Activated CD8-positive, alpha-beta T cell treated with anti-CD3 and anti-CD28 coated beads, Interleukin-2, amount 10 ng/mL, durations not matched to agents 7 days and 5 days (primary cell): ENCODE data around the gene CCDC33. TPM values are rescaled to one million over a fixed set of nuclear protein-coding genes. Genes with fewer than 3 reads are reported as not detected.

Experiments
- ATAC-seq: fragments of 150-1000 bp; cut with Tn5 transposase; one replicate; pipeline ENCODE4 v1.10.0; 2021; ENCODE audit warnings: moderate library complexity
- CTCF ChIA-PET: fragments of 350-600 bp; sonication (Branson Sonifier 250); formaldehyde crosslinking; loops from one replicate; lab custom pipeline; 2021; ENCODE audit warnings: antibody characterized with exemption; lab: Charles Lee
- POLR2A ChIA-PET: fragments of 350-600 bp; sonication (Branson Sonifier 250); formaldehyde crosslinking; loops from one replicate; lab custom pipeline; 2021; ENCODE audit warnings: antibody characterized with exemption; lab: Charles Lee
- DNase-seq: peaks from one replicate; pipeline ENCODE4 v3.0.0-alpha.2; 2020
- H3K27ac Mint-ChIP-seq: one replicate; pipeline ENCODE4 v1.8.0; 2021; ENCODE audit warnings: mild to moderate bottlenecking, mixed read lengths
- H3K27me3 Mint-ChIP-seq: one replicate; pipeline ENCODE4 v1.8.0; 2021; ENCODE audit warnings: low read depth, mixed read lengths
- H3K36me3 Mint-ChIP-seq: one replicate; pipeline ENCODE4 v1.8.0; 2021; ENCODE audit warnings: low read depth, mixed read lengths
- H3K4me1 Mint-ChIP-seq: one replicate; pipeline ENCODE4 v1.8.0; 2021; ENCODE audit warnings: low read depth, mixed read lengths
- H3K4me3 Mint-ChIP-seq: one replicate; pipeline ENCODE4 v1.8.0; 2021; ENCODE audit warnings: mild to moderate bottlenecking, mixed read lengths
- H3K9me3 Mint-ChIP-seq: one replicate; pipeline ENCODE4 v1.8.0; 2022; ENCODE audit warnings: mixed read lengths; ENCODE audit not compliant: insufficient read depth
- total RNA-seq, 2 experiments: library from RNA; stranded (reverse); gene quantifications; one replicate each; pipeline ENCODE4 v1.2.3, GENCODE V29; 2021

CCDC33 gene
- total RNA-seq, 2 experiments from 2014 or later, result not detected

- H3K4me1 Mint-ChIP-seq, result no peaks in the 10 kb centered on the region
- ATAC-seq (no peak), DNase-seq (no peak)
- ChIA-PET CTCF (no interaction called here), POLR2A (no interaction called here)
- H3K36me3 Mint-ChIP-seq, result no peaks in the 10 kb centered on the region
- H3K27ac Mint-ChIP-seq, result no peak overlapping the region
- no peak overlapping the region for H3K4me3 Mint-ChIP-seq
- peaks cover 3% of the 10 kb centered on the region for H3K27me3 Mint-ChIP-seq
- H3K9me3 Mint-ChIP-seq, result no peaks in the 10 kb centered on the region
Measured at GRCh38 chr15:74257623-74258022, 21.5 kb downstream of the CCDC33 start.

DNA sequence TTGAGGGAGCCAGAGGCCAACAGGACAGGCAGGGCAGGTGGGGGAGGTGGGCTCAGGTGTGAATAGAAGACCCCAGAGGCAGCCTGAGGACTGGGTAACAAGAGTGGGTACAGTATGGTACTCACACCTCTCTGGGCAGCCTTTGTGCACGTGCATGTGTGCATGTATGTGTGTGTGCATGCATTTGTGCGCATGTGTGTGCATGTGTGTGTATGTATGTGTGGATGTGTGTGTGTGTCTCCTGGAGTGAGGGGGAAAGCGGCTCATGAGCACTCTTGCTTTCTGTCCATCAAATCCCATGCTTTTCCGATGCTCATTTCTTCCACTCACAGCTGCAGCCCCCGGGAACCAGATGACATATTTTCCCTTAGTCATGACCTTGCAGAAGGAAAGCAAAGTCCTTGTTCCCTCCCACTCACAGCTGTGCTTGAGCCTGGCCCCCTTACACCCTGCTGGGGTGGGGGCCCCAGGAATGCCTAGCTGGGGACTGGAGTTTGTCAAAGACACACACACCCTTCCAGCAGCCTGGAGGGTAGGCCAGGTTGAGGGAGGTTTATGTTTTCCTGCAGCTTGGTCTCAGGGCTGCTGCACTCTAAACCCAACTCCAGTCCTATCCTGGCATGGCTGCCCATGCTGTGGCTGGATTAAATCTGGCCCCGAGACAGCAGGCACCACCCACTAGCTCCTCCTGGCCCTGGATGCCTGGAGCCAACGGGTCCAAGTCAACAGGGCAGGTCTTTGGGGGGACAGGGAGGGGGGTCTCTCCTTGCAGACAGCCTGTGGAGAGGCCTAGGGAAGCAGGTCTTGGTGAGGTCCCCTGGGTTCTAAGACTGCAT is 22.5 kb downstream of the CCDC33 start:
- CTCF ChIA-PET, result no interaction called here
- no peaks in the 10 kb centered on the region for H3K36me3 Mint-ChIP-seq
- ATAC-seq, result no peak

GRCh38 chr15:74259292-74259648 is 23.1 kb downstream of the CCDC33 start:
- no peak overlapping the region for H3K4me3 Mint-ChIP-seq
- ChIA-PET POLR2A (no interaction called here), CTCF (no interaction called here)
- no peaks in the 10 kb centered on the region for H3K4me1 Mint-ChIP-seq
- DNase-seq, result no peak
- H3K9me3 Mint-ChIP-seq, result no peaks in the 10 kb centered on the region
- no peak for ATAC-seq
- peaks cover 11% of the 10 kb centered on the region for H3K27me3 Mint-ChIP-seq
- H3K27ac Mint-ChIP-seq, result no peak overlapping the region
- no peaks in the 10 kb centered on the region for H3K36me3 Mint-ChIP-seq

More for the DNA sequence above, 22.5 kb downstream of the CCDC33 start:
- POLR2A ChIA-PET, result no interaction called here
- no peak for DNase-seq
- Mint-ChIP-seq H3K9me3 (no peaks in the 10 kb centered on the region), H3K4me3 (no peak overlapping the region), H3K4me1 (no peaks in the 10 kb centered on the region), H3K27me3 (peaks cover 8% of the 10 kb centered on the region), H3K27ac (no peak overlapping the region)

DNA sequence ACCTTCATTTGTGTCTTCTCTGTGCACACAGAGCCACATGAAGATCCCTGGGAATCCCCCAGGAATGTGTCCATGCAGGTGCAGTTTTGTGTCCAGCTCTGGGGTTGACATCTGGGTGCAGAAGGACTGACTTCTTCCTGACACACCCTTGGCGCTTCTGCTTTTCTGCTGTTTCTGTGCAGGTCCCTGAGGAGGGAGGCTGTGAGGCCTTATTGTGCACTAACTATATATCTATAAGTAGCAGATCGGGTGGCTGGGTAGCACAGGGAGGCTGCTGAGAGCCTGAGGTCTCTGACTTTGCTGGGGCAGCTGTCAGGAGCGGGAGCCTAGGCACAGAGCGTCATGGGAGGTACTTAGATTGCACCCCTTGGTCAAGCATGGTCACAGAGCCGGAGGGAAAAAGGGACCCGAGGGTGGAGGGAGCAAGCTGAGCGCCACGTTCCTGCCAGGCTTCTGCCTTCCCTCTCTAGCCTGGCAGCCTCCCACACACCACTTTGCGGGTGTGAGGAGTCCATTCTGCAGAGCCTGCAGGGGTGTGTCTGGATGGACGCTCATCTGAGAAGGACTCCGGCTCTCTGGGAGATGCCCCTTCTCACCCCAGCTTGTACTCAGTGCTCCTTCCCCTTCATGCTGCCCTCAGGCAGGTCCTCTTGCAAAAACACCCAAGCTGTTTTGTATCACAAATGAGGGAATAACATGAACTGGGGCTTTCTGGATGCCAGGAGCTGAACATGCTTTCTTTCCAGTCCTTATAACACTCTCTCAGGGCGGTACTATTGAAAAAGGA is 23.9 kb downstream of the CCDC33 start:
- peaks cover 11% of the 10 kb centered on the region for H3K27me3 Mint-ChIP-seq
- no peak overlapping the region for H3K4me3 Mint-ChIP-seq
- H3K9me3 Mint-ChIP-seq, result no peaks in the 10 kb centered on the region
- no peak for ATAC-seq
- H3K4me1 Mint-ChIP-seq, result no peaks in the 10 kb centered on the region
- DNase-seq, result no peak
- CTCF ChIA-PET, result no interaction called here
- POLR2A ChIA-PET, result no interaction called here
- H3K36me3 Mint-ChIP-seq, result no peaks in the 10 kb centered on the region
- no peak overlapping the region for H3K27ac Mint-ChIP-seq

DNA sequence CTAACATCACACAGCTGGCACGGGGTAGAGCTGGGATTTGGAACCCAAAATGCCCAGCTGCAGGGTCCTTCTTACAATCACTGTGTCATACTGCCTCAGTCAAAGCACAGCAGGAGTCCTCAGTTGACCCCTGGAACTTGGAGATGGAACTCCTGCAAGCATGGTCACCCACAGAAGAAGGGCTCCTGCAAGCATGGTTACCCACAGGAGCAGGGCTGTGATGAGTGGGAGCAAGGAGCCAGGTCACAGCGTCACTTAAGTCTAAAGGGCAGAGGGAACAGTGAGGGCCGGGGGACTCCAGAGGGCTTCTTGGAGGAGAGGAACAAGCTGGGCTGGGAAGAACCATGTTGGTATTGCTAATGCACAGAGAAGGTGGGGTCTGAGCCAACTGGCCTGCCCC is 24.9 kb downstream of the CCDC33 start:
- Mint-ChIP-seq H3K4me3 (no peak overlapping the region), H3K27me3 (peaks cover 15% of the 10 kb centered on the region), H3K4me1 (no peaks in the 10 kb centered on the region), H3K36me3 (no peaks in the 10 kb centered on the region), H3K27ac (no peak overlapping the region), H3K9me3 (no peaks in the 10 kb centered on the region)
- ATAC-seq (no peak), DNase-seq (no peak)
- CTCF ChIA-PET, result no interaction called here
- POLR2A ChIA-PET, result no interaction called here

DNA sequence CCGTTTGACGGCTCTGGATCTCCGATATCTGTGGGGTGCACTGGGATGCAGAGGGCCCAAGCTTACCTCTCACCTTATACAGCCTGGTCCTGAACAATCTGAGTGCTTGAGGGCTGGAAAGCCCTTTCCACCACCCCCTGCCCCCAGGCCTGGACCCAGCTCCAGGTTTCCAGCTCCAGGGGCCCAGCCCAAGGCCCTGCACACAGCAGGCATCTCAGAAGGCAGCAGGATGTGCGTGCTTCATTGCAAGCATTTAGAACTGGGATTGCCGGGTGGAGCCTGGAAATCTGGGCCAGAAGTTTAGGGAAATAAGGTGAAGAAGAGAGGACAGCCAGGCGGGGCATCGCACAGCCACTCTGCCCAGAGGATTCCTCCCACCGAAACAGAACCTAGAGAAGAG is 25.6 kb downstream of the CCDC33 start:
- Mint-ChIP-seq H3K4me1 (no peaks in the 10 kb centered on the region), H3K4me3 (no peak overlapping the region), H3K27ac (no peak overlapping the region), H3K9me3 (no peaks in the 10 kb centered on the region), H3K27me3 (peaks cover 15% of the 10 kb centered on the region), H3K36me3 (no peaks in the 10 kb centered on the region)
- ChIA-PET POLR2A (no interaction called here), CTCF (no interaction called here)
- DNase-seq, result no peak
- ATAC-seq, result no peak

GRCh38 chr15:74262151-74262550 is 26.0 kb downstream of the CCDC33 start:
- H3K4me1 Mint-ChIP-seq, result no peaks in the 10 kb centered on the region
- no peak for ATAC-seq
- H3K27ac Mint-ChIP-seq, result no peak overlapping the region
- no peak for DNase-seq
- peaks cover 15% of the 10 kb centered on the region for H3K27me3 Mint-ChIP-seq
- H3K4me3 Mint-ChIP-seq, result no peak overlapping the region
- ChIA-PET CTCF (no interaction called here), POLR2A (no interaction called here)
- no peaks in the 10 kb centered on the region for H3K9me3 Mint-ChIP-seq
- H3K36me3 Mint-ChIP-seq, result no peaks in the 10 kb centered on the region

GRCh38 chr15:74262625-74263024 is 26.5 kb downstream of the CCDC33 start:
- no peaks in the 10 kb centered on the region for H3K9me3 Mint-ChIP-seq
- POLR2A ChIA-PET, result no interaction called here

GRCh38 chr15:74263466-74263865 is 27.3 kb downstream of the CCDC33 start:
- H3K36me3 Mint-ChIP-seq, result no peaks in the 10 kb centered on the region
- peaks cover 12% of the 10 kb centered on the region for H3K27me3 Mint-ChIP-seq
- H3K9me3 Mint-ChIP-seq, result no peaks in the 10 kb centered on the region
- DNase-seq (no peak), ATAC-seq (no peak)
- no peaks in the 10 kb centered on the region for H3K4me1 Mint-ChIP-seq
- ChIA-PET CTCF (no interaction called here), POLR2A (no interaction called here)
- H3K27ac Mint-ChIP-seq, result no peak overlapping the region
- no peak overlapping the region for H3K4me3 Mint-ChIP-seq

More at GRCh38 chr15:74262625-74263024, 26.5 kb downstream of the CCDC33 start:
- CTCF ChIA-PET, result no interaction called here
- H3K36me3 Mint-ChIP-seq, result no peaks in the 10 kb centered on the region
- ATAC-seq, result no peak
- no peaks in the 10 kb centered on the region for H3K4me1 Mint-ChIP-seq
- no peak for DNase-seq
- H3K27me3 Mint-ChIP-seq, result peaks cover 13% of the 10 kb centered on the region
- no peak overlapping the region for H3K27ac Mint-ChIP-seq
- H3K4me3 Mint-ChIP-seq, result no peak overlapping the region

GRCh38 chr15:74264081-74264501 is 28.0 kb downstream of the CCDC33 start:
- no peaks in the 10 kb centered on the region for H3K36me3 Mint-ChIP-seq

DNA sequence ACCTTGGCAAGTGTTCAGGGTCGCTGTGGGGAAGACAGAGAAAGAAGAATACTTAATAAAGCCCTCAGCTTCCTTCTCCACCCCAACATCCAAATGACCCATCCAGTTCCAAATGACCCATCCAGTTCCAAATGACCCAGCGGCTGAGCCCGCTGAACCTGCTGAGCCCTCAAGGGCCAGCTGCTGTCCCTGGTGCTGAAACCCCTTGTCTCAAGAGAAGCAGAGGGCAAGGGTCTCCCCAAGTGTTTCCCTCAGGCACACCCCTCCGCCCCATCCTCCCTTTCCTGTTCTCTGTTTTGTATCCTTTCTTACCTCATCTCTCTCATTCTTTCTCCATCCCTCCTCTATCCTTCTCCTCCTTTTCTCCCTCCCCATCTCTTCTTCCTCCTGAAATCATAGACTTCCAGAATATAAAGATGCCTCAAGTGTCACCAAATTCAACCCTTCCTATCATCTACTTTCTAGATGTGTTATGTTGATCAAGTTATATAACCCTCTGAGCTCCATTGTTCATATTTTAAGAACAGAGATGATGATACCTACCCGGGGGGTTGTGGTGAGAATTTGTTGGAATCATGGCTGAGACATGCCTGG is 29.0 kb downstream of the CCDC33 start:
- peaks cover 14% of the 10 kb centered on the region for H3K27me3 Mint-ChIP-seq
- no peaks in the 10 kb centered on the region for H3K9me3 Mint-ChIP-seq
- DNase-seq (peak; percentile 56), ATAC-seq (no peak)
- no peaks in the 10 kb centered on the region for H3K36me3 Mint-ChIP-seq
- no peak overlapping the region for H3K4me3 Mint-ChIP-seq
- H3K27ac Mint-ChIP-seq, result no peak overlapping the region
- CTCF ChIA-PET, result no interaction called here
- POLR2A ChIA-PET, result no interaction called here
- no peaks in the 10 kb centered on the region for H3K4me1 Mint-ChIP-seq

More at GRCh38 chr15:74264081-74264501, 28.0 kb downstream of the CCDC33 start:
- Mint-ChIP-seq H3K4me1 (no peaks in the 10 kb centered on the region), H3K27ac (no peak overlapping the region), H3K27me3 (peaks cover 11% of the 10 kb centered on the region), H3K4me3 (no peak overlapping the region), H3K9me3 (no peaks in the 10 kb centered on the region)
- ATAC-seq (no peak), DNase-seq (no peak)
- ChIA-PET CTCF (no interaction called here), POLR2A (no interaction called here)

DNA sequence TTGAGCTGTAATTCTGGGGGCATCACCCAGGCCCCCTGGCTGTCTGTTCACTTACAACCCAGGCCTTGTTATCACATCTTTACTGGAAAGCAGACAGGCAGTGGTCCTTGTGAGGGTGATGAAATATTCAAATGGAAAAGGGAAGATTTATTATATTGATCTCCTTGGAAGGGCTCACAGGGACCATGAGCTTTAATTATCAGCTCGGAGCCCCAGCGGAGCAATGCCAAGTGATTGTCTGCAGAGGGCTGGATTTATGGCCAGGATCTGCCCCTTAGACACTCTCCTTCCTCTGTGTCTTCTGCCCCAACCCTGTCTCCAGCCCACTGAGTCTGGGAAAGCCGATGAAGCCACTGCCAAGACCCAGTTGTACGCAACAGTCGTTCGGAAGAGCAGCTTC is 31.9 kb downstream of the CCDC33 start:
- Mint-ChIP-seq H3K4me1 (peaks cover 5% of the 10 kb centered on the region), H3K4me3 (no peak overlapping the region), H3K27me3 (peaks cover 17% of the 10 kb centered on the region), H3K9me3 (no peaks in the 10 kb centered on the region), H3K36me3 (no peaks in the 10 kb centered on the region), H3K27ac (no peak overlapping the region)
- ATAC-seq (no peak), DNase-seq (no peak)
- CTCF ChIA-PET, result no interaction called here
- POLR2A ChIA-PET, result no interaction called here
